Stimulated activated CD4-positive, alpha-beta T cell treated with anti-CD3 and anti-CD28 coated beads, Interleukin-1b, Interleukin-23, amount 100 ng/mL, for 48 hours (primary cell): Measurements from ENCODE around the gene KLHL3.

Experiments
- DNase-seq: peaks from one replicate; pipeline ENCODE4 v3.0.0-alpha.2; 2020

Gene KLHL3

GRCh38 chr5:137706841-137707240, 29.0 kb downstream of the KLHL3 start:
- no peak for DNase-seq

DNA sequence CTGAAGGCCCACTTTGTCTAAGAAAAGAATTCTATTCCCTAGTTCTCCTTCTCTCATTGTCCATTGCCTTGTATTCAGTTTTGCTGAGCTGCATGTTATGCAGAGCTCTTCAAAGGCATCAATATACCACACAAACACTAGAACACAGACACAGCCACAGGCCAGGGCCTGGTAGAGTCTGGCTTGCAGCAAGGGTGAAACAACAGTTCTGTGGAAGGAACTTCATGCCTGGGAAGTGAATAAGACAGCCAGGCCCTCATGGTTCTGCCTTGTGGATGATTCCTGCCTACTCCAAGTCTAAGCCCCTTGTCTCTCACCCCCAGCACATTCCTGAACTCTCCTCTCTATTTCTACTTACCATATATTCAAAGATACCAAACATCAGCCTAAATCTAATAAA, 30.8 kb downstream of the KLHL3 start:
- no peak for DNase-seq

DNA sequence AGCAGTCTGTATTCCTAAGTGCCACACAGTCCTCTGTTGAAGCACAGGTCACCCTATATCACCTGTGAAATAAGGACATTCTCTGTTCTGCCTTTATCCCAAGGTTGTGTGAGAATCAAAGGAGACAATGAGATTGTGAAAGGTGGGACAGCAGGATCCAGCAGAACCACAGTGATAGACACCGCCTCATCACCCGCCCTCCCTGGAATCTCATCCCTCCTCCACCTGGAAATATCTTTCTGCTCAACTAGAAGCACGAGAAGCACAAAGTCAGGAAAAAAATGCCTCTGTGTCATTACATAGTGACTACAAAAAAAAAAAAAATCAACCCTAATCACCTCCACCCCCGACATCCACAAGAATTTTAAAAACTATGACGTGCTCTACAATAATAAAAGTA, 32.3 kb downstream of the KLHL3 start:
- no peak for DNase-seq

GRCh38 chr5:137700282-137700680, 35.6 kb downstream of the KLHL3 start:
- no peak for DNase-seq

GRCh38 chr5:137699336-137700281, 36.3 kb downstream of the KLHL3 start:
- no peak for DNase-seq

- DNase-seq, result peak; percentile 58
These were observed 39.4 kb downstream of the KLHL3 start for GRCh38 chr5:137696481-137696880.

DNA sequence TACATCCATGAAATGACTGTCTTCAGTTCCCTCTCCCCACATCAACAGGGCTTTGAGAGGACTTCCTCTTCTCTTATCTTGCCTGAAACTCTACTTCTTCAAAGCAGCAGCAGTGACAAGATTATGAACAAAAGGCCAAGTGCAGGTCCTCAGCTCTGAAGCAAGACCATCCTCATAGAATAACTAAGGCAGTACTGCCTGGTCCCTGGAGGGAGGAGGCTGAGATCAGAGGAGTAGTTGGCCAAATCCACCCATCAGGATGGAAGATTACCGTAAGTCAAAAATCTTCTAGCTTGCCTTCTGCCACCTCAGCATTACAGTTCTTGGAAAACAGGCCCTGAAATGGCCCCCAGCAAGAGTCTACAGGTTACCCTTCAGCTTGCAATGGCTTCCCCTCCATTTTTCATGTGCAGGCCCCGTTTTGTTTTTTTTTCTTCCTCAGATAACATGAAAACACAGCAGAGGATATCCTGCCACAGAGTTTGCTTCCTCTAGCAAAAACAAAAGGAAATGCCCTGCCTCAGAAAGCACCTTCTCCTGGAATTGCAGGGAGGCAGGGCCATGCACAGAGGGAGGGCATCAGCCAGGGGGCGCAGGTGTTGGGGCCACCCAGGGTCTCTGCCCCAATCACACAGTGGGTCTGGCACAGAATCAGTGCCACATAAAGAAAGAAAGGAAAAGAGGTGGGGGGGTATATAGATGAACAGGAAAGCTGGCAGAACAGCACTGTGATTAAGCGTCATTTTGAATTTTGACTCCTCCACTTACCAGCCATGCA, 40.0 kb downstream of the KLHL3 start:
- DNase-seq, result no peak

DNA sequence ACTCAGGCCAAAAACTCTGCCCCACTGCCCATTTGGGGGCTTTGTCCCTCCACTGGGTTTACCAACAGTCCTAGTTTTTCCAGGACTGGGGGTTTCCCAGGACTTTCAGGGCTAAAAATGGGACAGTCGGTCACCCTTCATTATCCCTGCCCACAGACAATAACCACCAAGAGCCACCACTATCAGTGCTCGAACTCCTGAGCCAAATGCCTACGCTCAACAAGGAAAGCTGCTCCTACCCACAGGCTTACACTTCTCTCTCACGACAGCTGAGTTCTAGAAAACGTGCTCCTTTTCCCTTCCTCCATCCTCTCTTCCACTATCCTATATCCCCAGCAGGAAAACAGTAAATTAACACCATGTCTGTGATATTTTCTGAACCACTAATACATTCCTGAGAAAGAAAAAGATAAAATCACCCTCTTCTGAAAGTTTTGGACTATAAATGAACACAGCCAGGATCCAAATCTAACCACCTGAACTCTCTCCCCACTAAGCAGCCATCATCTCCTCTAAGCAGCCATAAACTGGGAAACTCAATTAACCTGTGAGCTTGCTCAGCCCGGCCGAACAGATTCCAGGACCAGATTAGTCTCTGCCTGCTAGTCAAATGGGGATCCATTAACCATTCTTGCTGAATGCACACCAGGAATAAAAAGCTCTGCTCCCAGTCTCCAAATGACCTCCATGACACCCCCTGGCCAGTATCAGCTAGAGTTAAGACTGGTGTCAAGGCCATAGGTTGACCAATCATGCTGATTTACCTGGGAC, 41.8 kb downstream of the KLHL3 start:
- DNase-seq, result no peak

GRCh38 chr5:137693307-137693950, 42.5 kb downstream of the KLHL3 start:
- no peak for DNase-seq

DNA sequence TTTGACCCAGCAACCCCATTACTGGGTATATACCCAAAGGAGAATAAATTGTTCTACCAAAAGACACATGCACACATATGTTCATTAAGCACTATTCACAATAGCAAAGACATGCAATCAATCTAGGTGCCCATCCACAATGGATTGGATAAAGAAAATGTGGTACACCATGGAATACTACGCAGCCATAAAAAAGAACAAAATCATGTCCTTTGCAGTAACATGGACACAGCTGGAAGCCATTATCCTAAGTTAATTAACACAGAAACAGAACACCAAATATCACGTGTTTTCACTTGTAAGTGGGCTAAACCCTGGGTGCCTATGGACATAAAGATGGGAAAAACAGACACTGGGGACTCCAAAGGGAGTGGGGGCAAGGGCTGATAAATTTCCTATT, 46.6 kb downstream of the KLHL3 start:
- no peak for DNase-seq

DNA sequence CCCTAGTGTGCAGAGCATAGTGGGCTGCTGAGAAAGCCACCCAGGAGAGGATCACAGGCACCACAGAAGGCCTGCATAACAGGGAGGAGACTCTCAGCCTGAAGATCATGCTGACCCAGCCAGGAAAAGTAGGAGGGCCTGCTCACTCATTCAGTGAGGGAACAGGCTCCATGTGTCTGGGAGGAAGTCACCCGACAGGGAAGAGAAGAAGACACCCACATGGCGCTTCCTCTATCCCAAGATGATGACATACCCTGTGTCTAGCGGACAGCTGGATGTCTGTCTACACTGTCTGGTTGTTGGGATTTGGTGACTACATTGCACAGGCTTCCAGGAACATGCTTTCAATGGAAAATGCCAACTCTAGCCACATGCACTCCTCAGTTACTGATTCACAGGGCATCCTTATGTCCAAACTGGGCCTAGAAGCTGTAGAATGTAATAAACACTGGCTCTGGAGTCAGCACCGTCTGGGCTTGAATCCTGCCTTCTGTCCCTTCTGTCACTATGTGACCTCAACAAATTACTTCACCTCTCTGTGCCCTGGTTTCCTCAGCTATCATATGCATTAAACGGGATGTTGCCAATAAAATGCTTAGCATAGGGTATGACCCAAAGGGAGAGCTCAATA, 47.6 kb downstream of the KLHL3 start:
- no peak for DNase-seq

DNA sequence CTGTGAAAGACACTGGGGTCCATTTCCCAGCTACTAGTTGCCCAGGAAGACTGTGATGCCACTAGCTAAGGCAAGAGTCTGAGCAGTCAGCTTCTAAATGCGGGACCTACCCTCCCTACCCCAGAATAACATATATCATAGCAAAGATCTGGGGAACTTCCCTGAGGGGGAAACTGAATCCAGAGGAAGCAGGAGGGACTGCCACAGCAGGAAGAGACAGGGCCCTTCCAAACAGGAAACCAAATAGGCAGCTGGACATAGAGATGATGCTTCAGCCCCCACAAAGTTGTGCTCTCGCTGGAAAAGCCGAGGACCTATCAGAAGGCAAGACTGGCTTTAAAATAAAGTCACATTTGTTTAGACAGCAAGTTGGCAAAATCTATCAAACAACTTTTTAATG, 51.1 kb downstream of the KLHL3 start:
- no peak for DNase-seq

GRCh38 chr5:137681191-137681590, 54.7 kb downstream of the KLHL3 start:
- no peak for DNase-seq

- no peak for DNase-seq
These were observed 56.0 kb downstream of the KLHL3 start for GRCh38 chr5:137679910-137680309.

GRCh38 chr5:137679195-137679594, 56.7 kb downstream of the KLHL3 start:
- no peak for DNase-seq

DNA sequence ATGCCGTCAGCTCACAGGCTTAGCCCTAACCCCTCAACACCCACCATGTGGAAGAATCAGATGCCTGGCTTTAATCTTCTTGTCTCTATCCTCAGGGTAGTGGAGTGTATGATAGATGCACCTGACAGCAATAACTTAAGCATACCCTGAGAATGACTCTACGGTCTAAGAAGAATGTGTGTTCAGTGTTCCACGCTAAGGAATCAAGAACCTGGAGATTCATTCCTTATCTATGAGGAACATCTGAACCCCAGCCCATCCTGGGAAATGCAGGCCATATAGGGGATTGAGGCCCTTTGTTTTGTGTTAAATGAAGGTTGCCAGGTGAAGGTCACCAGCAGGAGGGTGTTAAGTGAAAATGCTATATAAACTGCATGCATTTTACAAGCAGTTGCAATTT, 63.0 kb downstream of the KLHL3 start:
- DNase-seq, result no peak

DNA sequence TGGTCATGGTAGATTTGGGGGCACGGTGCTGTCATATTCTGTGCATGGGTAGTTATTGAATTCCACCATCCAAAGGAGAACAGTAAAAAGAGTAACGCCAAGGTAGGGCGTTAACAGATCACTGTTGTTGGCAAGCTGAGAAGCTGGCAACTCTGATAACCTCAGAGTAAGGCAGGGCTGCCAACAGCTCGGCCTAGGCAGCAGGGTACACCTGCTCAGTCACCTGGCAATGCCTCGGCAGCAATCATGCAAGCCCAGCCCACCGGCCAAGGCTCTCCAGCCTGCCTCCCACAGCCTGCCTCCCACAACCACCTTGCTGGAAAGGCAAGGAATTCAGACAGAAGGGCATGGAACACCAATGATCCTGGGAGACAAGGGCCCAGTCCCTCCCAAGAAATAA, 63.9 kb downstream of the KLHL3 start:
- no peak for DNase-seq

GRCh38 chr5:137669811-137670210, 66.1 kb downstream of the KLHL3 start:
- no peak for DNase-seq

DNA sequence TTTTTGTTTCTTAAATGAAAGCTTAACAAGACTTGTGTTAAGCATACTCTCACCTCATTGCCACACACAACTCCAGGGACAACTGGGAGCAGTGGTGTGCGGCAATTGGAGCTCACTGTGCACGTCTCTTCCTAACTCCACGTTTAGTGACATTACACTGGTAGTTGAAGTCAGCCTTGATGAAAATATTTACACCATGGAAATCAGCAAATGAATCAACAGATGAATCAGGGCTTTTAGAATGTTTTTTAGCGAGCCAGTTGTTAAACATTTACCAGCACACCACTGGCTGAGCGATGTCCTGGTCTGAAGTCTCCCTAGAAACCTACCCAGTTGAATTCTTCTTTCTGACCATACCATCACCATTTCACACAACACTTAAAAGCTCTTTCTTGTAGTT, 67.3 kb downstream of the KLHL3 start:
- no peak for DNase-seq

GRCh38 chr5:137667341-137667740, 68.5 kb downstream of the KLHL3 start:
- no peak for DNase-seq

DNA sequence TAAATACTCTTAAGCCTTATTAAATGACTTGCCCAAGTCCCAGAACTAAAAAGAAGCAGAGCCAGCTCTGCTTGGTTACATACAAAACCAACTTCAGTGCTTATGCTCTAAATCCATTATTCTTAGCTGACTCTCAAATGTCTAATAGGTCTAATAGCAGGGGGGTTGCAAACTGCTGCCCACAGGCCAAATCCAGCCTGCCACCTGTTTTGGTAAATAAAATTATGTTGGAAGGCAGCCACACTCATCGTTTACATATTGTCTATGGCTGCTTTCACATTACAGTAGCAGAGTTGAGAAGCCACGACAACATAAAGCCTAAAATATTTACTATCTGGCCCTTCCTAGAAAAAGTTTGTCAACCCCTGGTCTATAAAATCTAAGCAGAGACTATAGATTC, 69.0 kb downstream of the KLHL3 start:
- no peak for DNase-seq

DNA sequence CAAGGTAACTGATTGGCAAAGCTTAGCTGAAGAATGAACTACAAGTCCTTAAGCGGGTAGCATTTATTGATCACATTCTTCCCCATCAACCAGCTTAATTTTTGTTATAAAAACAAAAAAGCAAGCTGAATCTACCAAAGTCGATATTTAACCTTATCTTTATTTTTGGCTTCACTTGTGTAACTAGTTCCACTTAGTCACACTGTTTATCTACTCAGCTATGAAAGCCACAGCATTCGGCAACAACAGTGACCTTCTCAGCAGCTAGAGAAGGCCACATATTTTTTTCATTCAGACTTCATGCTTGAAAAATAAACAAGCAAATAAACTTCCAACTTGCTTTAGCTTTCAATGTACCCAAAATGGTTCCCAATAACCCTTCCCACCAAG, 69.4 kb downstream of the KLHL3 start:
- DNase-seq, result no peak
